ENCODE results near the gene DLGAP3. TPM values are rescaled to one million over a fixed set of nuclear protein-coding genes. Genes with fewer than 3 reads are reported as not detected.

DLGAP3 gene
- total RNA-seq, 2 experiments from 2014 or later: 0.38 to 0.83 TPM

GRCh38 chr1:34850382-34850781 is 79.1 kb downstream of the DLGAP3 start:
- DNase-seq (no peak), ATAC-seq (no peak)
- no peak for TF ChIP-seq CTCF (IDR thresholded peaks at IDR 0.05)
- Mint-ChIP-seq H3K4me3 (no peak overlapping the region), H3K36me3 (ENCODE audit: low read depth) (peaks cover 31% of the 10 kb centered on the region), H3K4me1 (ENCODE audit: low read depth) (peaks cover 11% of the 10 kb centered on the region), H3K9me3 (no peaks in the 10 kb centered on the region), H3K27ac (no peak overlapping the region), H3K27me3 (no peaks in the 10 kb centered on the region)
- CTCF ChIA-PET: no interaction called here
- intact Hi-C loops (cut with micrococcal nuclease): no loop called here
- POLR2A ChIA-PET: interaction anchor here (0.9 kb wide), 1 partner anchor 10 kb away, joined by 3 read pairs; no protein-coding TSS in a partner anchor

GRCh38 chr1:34847094-34847493 is 82.4 kb downstream of the DLGAP3 start:
- intact Hi-C loops (cut with micrococcal nuclease): no loop called here
- H3K9me3 Mint-ChIP-seq: no peaks in the 10 kb centered on the region
- H3K27me3 Mint-ChIP-seq: no peaks in the 10 kb centered on the region
- H3K36me3 Mint-ChIP-seq (ENCODE audit: low read depth): peaks cover 20% of the 10 kb centered on the region
- DNase-seq (no peak), ATAC-seq (no peak)
- H3K27ac Mint-ChIP-seq: no peak overlapping the region
- ChIA-PET CTCF (interaction anchor here (0.7 to 0.8 kb wide), 2 partner anchors 39 to 104 kb away, joined by 3 read pairs; no protein-coding TSS in a partner anchor), POLR2A (no interaction called here)
- TF ChIP-seq CTCF (IDR thresholded peaks at IDR 0.05): no peak
- no peak overlapping the region for H3K4me3 Mint-ChIP-seq
- H3K4me1 Mint-ChIP-seq (ENCODE audit: low read depth): peaks cover 12% of the 10 kb centered on the region

DNA sequence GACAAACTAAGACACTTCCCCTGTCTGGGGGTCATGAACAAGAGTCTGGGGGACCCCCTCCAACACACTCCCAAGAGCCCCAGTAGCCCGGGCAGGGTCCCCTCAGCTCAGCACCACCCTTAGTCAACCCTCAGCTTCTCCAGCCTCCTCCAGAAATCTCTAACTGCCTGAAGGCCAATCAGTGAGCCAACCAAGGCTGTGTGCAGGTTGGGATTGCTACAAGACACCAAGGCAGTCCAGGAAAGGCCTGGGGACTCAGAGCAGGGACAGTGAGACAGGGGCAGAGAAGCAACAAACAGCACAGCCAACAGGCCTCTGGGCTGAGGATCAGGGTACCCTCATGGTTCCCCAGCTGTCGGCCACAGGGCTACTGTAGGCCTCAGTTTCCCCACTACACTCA is 83.2 kb downstream of the DLGAP3 start:
- no peak for TF ChIP-seq CTCF (IDR thresholded peaks at IDR 0.05)
- DNase-seq (no peak), ATAC-seq (no peak)
- intact Hi-C loops (cut with micrococcal nuclease): no loop called here
- no peak overlapping the region for H3K27ac Mint-ChIP-seq
- no peak overlapping the region for H3K4me3 Mint-ChIP-seq
- H3K27me3 Mint-ChIP-seq: no peaks in the 10 kb centered on the region
- ChIA-PET POLR2A (no interaction called here), CTCF (no interaction called here)
- H3K4me1 Mint-ChIP-seq (ENCODE audit: low read depth): peaks cover 12% of the 10 kb centered on the region
- peaks cover 14% of the 10 kb centered on the region for H3K36me3 Mint-ChIP-seq (ENCODE audit: low read depth)
- no peaks in the 10 kb centered on the region for H3K9me3 Mint-ChIP-seq

GRCh38 chr1:34845131-34845901 is 84.1 kb downstream of the DLGAP3 start:
- H3K4me1 Mint-ChIP-seq (ENCODE audit: low read depth): peaks cover 12% of the 10 kb centered on the region
- no peak overlapping the region for H3K4me3 Mint-ChIP-seq
- no peaks in the 10 kb centered on the region for H3K27me3 Mint-ChIP-seq
- ATAC-seq (no peak), DNase-seq (no peak)
- CTCF ChIA-PET: interaction anchor here (1.0 kb wide), 1 partner anchor 59 kb away, joined by 3 read pairs; no protein-coding TSS in a partner anchor
- peaks cover 10% of the 10 kb centered on the region for H3K36me3 Mint-ChIP-seq (ENCODE audit: low read depth)
- TF ChIP-seq CTCF (IDR thresholded peaks at IDR 0.05): no peak
- POLR2A ChIA-PET: no interaction called here
- H3K27ac Mint-ChIP-seq: no peak overlapping the region
- intact Hi-C loops (cut with micrococcal nuclease): no loop called here
- H3K9me3 Mint-ChIP-seq: no peaks in the 10 kb centered on the region

DNA sequence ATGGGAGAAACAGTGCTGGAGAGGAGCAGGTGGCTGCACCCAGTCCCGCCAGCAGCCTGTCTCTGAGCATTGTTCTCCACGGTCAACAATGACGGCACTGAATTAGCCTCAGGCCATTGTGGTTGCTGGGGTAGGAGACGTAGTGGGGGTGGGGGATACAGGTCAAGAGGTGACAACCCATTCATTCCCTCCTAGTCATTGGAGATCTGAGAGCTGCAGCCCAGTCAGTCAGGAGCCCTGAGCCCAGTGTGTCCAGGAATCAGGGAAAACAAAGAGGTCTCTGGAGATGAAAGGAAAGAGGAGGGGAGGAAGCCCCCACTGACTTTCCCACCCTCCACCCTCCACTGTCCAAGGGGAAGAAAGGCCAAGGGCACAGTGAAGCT is 85.2 kb downstream of the DLGAP3 start:
- ChIA-PET POLR2A (no interaction called here), CTCF (interaction anchor here (1.0 to 5.5 kb wide), 2 partner anchors 8 to 58 kb away, joined by 3 to 27 read pairs; no protein-coding TSS in a partner anchor)
- H3K27ac Mint-ChIP-seq: no peak overlapping the region
- TF ChIP-seq CTCF (IDR thresholded peaks at IDR 0.05): no peak
- no peak overlapping the region for H3K4me3 Mint-ChIP-seq
- no peaks in the 10 kb centered on the region for H3K27me3 Mint-ChIP-seq
- no peak for ATAC-seq
- H3K9me3 Mint-ChIP-seq: no peaks in the 10 kb centered on the region
- intact Hi-C loops (cut with micrococcal nuclease): no loop called here
- H3K4me1 Mint-ChIP-seq (ENCODE audit: low read depth): peaks cover 10% of the 10 kb centered on the region
- H3K36me3 Mint-ChIP-seq (ENCODE audit: low read depth): peaks cover 6% of the 10 kb centered on the region
- no peak for DNase-seq
